NCI-H345 treated with DMSO at 0.1 percent for 48 hours (cell line): ENCODE results near the gene FGF2.
A peak's percentile ranks its signal among the peaks of the same experiment; 100 is the strongest.
"Not testable (repeated sequence)": the region's sequence is repeated elsewhere in the genome, so short reads cannot be mapped to it uniquely, and the experiment has no call there.

Experiments
- DNase-seq: peaks from one replicate; lab custom pipeline; 2025; ENCODE audit not compliant: unreplicated experiment; lab: John Stamatoyannopoulos, UW

Gene FGF2

DNA sequence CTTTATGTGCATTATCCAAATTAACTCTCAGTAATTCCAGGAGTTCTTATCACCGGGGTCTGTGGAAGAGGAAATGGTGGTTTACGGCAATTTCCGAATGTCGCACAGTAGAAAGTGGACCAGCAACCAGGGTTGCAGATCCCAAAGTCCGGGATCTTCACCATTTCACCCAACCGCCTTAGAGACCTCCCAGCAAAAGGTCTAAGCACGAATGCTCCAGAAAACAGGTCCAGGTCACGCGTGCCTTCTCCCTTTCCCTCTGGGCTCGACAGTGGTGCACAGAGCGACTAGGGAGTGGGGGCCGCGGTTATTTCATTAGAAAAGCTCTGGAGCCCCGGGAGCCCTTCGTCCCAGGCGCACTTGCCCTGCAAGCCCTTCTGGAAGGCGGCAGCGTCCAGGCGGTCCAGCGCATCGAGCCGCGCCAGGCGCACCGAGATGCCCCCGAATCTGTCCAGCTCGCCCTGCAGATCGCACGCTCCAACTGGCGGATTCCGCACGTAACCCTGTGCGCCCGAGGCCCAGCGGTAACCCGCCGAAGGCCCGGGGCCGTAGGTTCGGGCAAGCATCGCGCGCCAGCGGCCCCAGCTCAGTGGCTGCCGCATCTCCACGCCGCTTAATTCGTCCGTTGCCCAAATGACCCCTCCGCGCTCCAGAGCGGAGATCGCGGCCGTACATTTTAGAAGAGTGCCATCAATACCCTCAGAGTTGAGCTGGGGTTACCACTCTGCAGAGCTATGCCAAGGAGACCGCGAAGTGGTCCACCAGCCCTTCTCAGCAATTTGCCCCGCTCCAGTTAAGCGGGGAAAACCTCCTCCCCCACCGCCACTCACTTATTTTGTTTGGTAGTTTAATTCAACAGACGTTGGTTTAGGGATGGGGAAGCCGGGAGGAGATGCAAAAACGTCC lies 95.6 kb downstream of the FGF2 start, which contains the start of gene NUDT6:
Gene NUDT6 (minus strand): TSS at position 627 of the 906 bp plus-strand sequence. CDS start 25 bp downstream, at position 602.
- DNase-seq: peak; percentile 18

DNA sequence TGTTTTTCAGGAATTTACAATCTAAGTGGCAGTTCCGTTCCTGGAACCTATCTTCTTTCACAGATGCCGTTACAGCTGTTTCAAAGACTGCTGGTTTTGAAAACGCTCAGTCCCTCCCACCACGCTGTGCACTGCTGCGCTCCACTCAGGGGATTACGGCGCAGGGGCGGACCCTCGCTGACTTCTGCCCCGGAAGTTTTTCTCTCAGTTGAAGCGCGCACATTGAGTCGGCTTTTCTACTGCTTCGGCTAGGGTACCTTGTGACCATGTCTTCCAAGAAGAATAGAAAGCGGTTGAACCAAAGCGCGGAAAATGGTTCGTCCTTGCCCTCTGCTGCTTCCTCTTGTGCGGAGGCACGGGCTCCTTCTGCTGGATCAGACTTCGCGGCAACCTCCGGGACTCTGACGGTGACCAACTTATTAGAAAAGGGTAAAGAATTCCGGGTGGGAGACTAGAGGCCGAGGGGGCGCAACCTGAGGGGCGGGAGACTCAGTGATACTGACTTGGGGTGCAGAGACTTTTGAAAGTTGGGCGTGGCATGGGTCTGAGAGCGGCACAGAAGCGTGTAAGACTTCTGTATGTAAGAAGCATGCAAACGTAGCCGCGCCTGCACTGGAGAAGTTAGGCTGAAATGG lies 96.4 kb downstream of the FGF2 start:
- peak; percentile 51 for DNase-seq

DNA sequence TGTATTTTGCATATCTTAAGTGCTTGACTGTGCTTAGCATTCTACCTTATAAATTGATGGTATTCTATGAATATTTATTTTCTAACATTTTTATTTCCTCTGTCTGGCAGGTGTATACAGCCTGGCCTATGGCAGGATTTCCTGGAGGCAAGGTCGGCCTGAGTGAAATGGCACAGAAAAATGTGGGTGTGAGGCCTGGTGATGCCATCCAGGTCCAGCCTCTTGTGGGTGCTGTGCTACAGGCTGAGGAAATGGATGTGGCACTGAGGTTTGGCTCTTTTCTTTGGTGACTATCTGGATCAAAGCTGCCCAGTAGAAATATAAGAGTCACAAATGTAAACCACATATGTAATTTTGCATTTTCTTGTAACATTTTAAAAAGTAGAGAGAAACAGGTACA lies 102.3 kb downstream of the FGF2 start:
- DNase-seq: no peak

DNA sequence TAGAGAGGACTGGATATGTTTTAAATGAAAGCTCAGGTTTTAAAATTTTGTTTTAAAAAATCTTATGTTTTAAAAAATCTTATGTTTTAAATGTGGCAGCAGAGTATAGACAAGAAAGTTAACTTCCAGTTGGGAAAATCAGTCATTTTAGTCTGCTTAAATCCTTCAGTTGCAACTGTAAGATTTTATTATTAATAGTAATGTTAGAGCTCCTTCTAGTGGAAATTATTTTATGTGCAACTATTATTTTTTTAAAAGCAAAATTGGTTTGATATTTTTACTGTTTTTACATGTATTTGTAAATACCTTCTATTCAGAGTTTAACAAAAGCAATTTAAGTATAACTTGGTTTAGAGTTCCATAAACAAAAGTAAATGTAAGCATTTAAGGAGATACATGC lies 104.2 kb downstream of the FGF2 start:
- DNase-seq: no peak

DNA sequence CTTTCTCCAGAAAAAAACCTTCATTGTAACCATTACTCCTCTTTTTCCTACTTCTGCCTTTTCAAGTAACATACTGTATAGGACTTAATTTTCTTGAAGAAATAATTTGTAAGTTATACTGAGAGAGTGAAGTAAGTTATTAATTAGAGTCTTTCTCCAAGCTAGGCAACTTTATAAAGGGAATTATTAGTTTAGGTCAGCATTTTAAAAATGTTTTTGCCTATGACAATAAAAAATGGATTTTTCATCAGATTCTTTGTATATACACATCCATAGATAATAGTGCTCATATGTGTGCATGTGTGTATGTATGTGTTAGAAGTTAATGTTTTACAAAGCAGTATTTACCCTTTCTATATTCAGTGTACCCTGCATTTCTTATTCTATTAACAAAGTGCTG lies 106.1 kb downstream of the FGF2 start:
- no peak for DNase-seq

DNA sequence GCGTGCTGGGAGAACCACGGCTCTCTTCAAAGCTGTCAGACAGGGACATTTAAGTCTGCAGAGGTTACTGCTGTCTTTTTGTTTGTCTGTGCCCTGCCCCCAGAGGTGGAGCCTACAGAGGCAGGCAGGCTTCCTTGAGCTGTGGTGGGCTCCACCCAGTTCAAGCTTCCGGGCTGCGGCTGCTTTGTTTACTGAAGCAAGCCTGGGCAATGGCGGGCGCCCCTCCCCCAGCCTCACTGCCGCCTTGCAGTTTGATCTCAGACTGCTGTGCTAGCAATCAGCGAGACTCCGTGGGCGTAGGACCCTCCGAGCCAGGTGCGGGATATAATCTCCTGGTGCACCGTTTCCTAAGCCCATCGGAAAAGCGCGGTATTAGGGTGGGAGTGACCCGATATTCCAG lies 118.5 kb downstream of the FGF2 start:
- not testable (repeated sequence) for DNase-seq

DNA sequence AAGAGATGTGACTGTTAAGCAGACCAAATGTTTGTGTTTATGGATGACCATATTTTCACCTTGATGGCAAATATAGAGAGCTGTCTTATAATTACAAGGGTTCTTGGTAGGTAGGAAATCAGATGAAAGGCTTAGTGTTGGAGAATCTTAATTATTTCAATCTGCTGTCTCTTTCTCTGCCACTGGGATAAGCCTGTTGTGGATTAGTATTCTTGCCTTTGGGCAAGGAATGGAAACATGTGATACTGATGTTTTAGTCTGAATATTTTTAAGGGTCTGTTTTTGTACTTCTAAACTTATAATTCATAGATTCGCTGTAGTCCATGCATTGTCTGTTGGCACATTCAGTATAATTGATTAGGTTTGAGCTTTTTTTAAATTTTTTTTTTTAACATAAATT lies 119.5 kb downstream of the FGF2 start:
- no peak for DNase-seq
